Activated naive CD4-positive, alpha-beta T cell treated with anti-CD3 and anti-CD28 coated beads for 36 hours (primary cell): ENCODE results near the gene PHKG1. TPM values are rescaled to one million over a fixed set of nuclear protein-coding genes. Genes with fewer than 3 reads are reported as not detected.
"Not testable (repeated sequence)": the region's sequence is repeated elsewhere in the genome, so short reads cannot be mapped to it uniquely, and the experiment has no call there.

Source experiments
- CTCF ChIA-PET: fragments of 350-600 bp; sonication (Branson Sonifier 250); formaldehyde crosslinking; loops from one replicate; lab custom pipeline; 2021; ENCODE audit warnings: antibody characterized with exemption; lab: Charles Lee
- DNase-seq: peaks from one replicate; pipeline ENCODE4 v3.0.0-alpha.2; 2020
- H3K27ac Mint-ChIP-seq: one replicate; pipeline ENCODE4 v1.8.0; 2021; ENCODE audit warnings: mild to moderate bottlenecking, mixed read lengths
- H3K27me3 Mint-ChIP-seq: one replicate; pipeline ENCODE4 v1.8.0; 2021; ENCODE audit warnings: low read depth, mixed read lengths
- H3K36me3 Mint-ChIP-seq: one replicate; pipeline ENCODE4 v1.8.0; 2021; ENCODE audit warnings: low read depth, mixed read lengths
- H3K4me1 Mint-ChIP-seq: one replicate; pipeline ENCODE4 v1.8.0; 2021; ENCODE audit warnings: low read depth, mixed read lengths
- H3K4me3 Mint-ChIP-seq: one replicate; pipeline ENCODE4 v1.8.0; 2021; ENCODE audit warnings: mild to moderate bottlenecking, moderate library complexity, mixed read lengths
- H3K9me3 Mint-ChIP-seq: one replicate; pipeline ENCODE4 v1.8.0; 2021; ENCODE audit warnings: mixed read lengths
- intact Hi-C: fragments of 100-400 bp; cut with micrococcal nuclease; formaldehyde crosslinking; loops from one replicate; pipeline ENCODE4 v1.15.1; 2023
- total RNA-seq, 2 experiments: library from RNA; stranded (reverse); gene quantifications; one replicate each; pipeline ENCODE4 v1.2.3, GENCODE V29; 2021

Gene PHKG1
- total RNA-seq, 2 experiments from 2014 or later: 3.6 to 3.8 TPM

DNA sequence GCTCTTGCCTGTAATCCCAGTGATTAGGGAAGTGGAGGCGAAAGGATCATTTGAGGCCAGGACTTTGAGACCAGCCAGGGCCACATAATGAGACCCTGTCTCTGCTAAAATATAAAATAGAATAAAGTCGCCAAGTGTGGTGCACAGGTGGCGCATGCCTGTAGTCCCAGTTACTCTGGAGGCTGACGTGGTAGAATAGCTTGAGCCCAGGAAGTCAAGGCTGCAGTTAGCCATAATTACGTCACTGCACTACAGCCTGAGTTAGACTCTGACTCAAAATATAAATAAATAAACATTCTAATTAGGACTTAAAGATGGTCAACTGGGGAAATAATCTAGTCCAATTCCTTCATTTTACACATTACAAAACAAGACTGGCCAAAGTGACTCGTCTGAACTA lies 12.8 kb upstream of the PHKG1 start:
- intact Hi-C loops: loop anchor here (10.0 kb wide), 1 partner anchor 461 kb away; no protein-coding TSS in a partner anchor
- Mint-ChIP-seq H3K9me3 (no peaks in the 10 kb centered on the region), H3K27me3 (no peaks in the 10 kb centered on the region), H3K4me3 (peak overlapping the region; percentile 90), H3K27ac (peak overlapping the region; percentile 98), H3K36me3 (peaks cover 46% of the 10 kb centered on the region), H3K4me1 (peaks cover 33% of the 10 kb centered on the region)
- CTCF ChIA-PET: interaction anchor here (0.5 to 1.4 kb wide), 2 partner anchors 31 to 219 kb away, joined by 3 to 6 read pairs; no protein-coding TSS in a partner anchor
- DNase-seq: peak; percentile 34

DNA sequence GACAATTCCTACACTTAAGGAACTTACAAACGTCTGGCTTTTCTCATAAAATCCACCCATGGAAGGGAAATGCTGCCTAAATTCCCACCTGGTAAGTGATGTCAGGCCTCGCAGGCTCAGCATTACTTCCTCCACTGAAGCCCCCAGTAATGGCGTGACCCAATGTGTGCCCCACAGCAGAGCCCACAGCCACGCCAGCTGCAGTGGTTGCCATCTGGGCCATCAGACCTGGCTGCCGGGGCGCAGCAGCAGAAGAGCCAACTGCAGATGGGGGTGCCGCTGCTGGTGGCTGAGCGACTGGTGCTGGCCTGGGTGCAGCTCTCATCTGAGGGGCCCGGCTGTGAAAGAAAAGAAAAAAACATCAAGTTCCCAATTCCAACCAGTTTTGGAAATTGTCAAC lies 11.4 kb upstream of the PHKG1 start:
- H3K27ac Mint-ChIP-seq, H3K27me3 Mint-ChIP-seq, CTCF ChIA-PET, H3K9me3 Mint-ChIP-seq, H3K4me3 Mint-ChIP-seq, DNase-seq: not testable (repeated sequence)
- Mint-ChIP-seq H3K4me1 (peaks cover 31% of the 10 kb centered on the region), H3K36me3 (peaks cover 53% of the 10 kb centered on the region)
- intact Hi-C loops: loop anchor here (10.0 kb wide), 1 partner anchor 459 kb away; no protein-coding TSS in a partner anchor

- no peak overlapping the region for H3K4me3 Mint-ChIP-seq
- no peaks in the 10 kb centered on the region for H3K27me3 Mint-ChIP-seq
- peaks cover 10% of the 10 kb centered on the region for H3K4me1 Mint-ChIP-seq
- H3K36me3 Mint-ChIP-seq: peaks cover 39% of the 10 kb centered on the region
- H3K27ac Mint-ChIP-seq: no peak overlapping the region
- H3K9me3 Mint-ChIP-seq: no peaks in the 10 kb centered on the region
- CTCF ChIA-PET: no interaction called here
- DNase-seq: no peak
- intact Hi-C loops: loop anchor here (10.0 kb wide), 1 partner anchor 455 kb away; no protein-coding TSS in a partner anchor
Measured at GRCh38 chr7:56099653-56100052, 6.9 kb upstream of the PHKG1 start.

- DNase-seq, H3K4me3 Mint-ChIP-seq, H3K4me1 Mint-ChIP-seq, H3K27me3 Mint-ChIP-seq, intact Hi-C loops, H3K9me3 Mint-ChIP-seq: not testable (repeated sequence)
- Mint-ChIP-seq H3K36me3 (peaks cover 32% of the 10 kb centered on the region), H3K27ac (peak overlapping the region; percentile 18)
- CTCF ChIA-PET: interaction anchor here (0.6 to 1.3 kb wide), 3 partner anchors 12 to 504 kb away, joined by 3 to 4 read pairs (median 4); no protein-coding TSS in a partner anchor
Measured at GRCh38 chr7:56098187-56099008, 5.6 kb upstream of the PHKG1 start.

GRCh38 chr7:56097700-56098099 lies 4.9 kb upstream of the PHKG1 start:
- H3K27me3 Mint-ChIP-seq: no peaks in the 10 kb centered on the region
- H3K4me1 Mint-ChIP-seq: peaks cover 3% of the 10 kb centered on the region
- peaks cover 29% of the 10 kb centered on the region for H3K36me3 Mint-ChIP-seq
- CTCF ChIA-PET: no interaction called here
- intact Hi-C loops: no loop called here
- no peaks in the 10 kb centered on the region for H3K9me3 Mint-ChIP-seq
- H3K27ac Mint-ChIP-seq: no peak overlapping the region
- no peak overlapping the region for H3K4me3 Mint-ChIP-seq
- DNase-seq: no peak

- intact Hi-C loops, H3K4me3 Mint-ChIP-seq, CTCF ChIA-PET, DNase-seq, H3K36me3 Mint-ChIP-seq, H3K9me3 Mint-ChIP-seq, H3K27ac Mint-ChIP-seq, H3K27me3 Mint-ChIP-seq, H3K4me1 Mint-ChIP-seq: not testable (repeated sequence)
Measured at GRCh38 chr7:56092388-56092787, 364 bp downstream of the PHKG1 start.

- Mint-ChIP-seq H3K4me1 (no peaks in the 10 kb centered on the region), H3K4me3 (no peak overlapping the region), H3K27me3 (no peaks in the 10 kb centered on the region), H3K9me3 (no peaks in the 10 kb centered on the region), H3K36me3 (peaks cover 3% of the 10 kb centered on the region), H3K27ac (no peak overlapping the region)
- no peak for DNase-seq
- CTCF ChIA-PET: no interaction called here
- intact Hi-C loops: no loop called here
Measured at GRCh38 chr7:56091591-56091990, 1.2 kb downstream of the PHKG1 start.

- no peaks in the 10 kb centered on the region for H3K9me3 Mint-ChIP-seq
- no peak for DNase-seq
- intact Hi-C loops: no loop called here
- CTCF ChIA-PET: no interaction called here
- H3K27me3 Mint-ChIP-seq: no peaks in the 10 kb centered on the region
- H3K27ac Mint-ChIP-seq: no peak overlapping the region
- no peaks in the 10 kb centered on the region for H3K4me1 Mint-ChIP-seq
- no peak overlapping the region for H3K4me3 Mint-ChIP-seq
- peaks cover 9% of the 10 kb centered on the region for H3K36me3 Mint-ChIP-seq
Measured at GRCh38 chr7:56087445-56087844, 5.3 kb downstream of the PHKG1 start.

DNA sequence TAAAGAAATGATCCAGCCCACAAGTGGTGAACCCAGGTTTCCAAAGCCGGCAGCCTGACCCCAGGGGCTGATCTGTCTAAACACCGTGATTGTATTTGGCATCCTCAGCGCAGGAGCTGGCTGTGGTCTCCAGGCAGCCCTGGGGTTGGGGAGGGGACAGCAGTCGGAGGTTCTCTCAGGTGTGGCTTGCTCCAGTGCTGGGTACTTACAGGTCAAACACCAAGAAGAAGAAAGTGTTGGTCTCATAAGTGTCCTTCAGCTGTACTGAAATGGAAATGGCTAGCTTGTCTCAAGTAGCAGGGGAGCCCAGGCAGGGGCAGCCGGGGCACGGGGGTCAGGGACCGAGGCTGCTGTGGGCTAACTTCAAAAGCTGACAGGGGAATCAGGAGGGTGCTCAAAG lies 6.0 kb downstream of the PHKG1 start:
- Mint-ChIP-seq H3K36me3 (peaks cover 11% of the 10 kb centered on the region), H3K9me3 (no peaks in the 10 kb centered on the region), H3K4me1 (no peaks in the 10 kb centered on the region), H3K27ac (no peak overlapping the region), H3K27me3 (no peaks in the 10 kb centered on the region), H3K4me3 (no peak overlapping the region)
- CTCF ChIA-PET: interaction anchor here (1.0 kb wide), 1 partner anchor 12 kb away, joined by 4 read pairs; no protein-coding TSS in a partner anchor
- intact Hi-C loops: no loop called here
- no peak for DNase-seq

GRCh38 chr7:56083150-56083785 lies 9.5 kb downstream of the PHKG1 start:
- no peaks in the 10 kb centered on the region for H3K9me3 Mint-ChIP-seq
- H3K4me3 Mint-ChIP-seq: no peak overlapping the region
- no peak overlapping the region for H3K27ac Mint-ChIP-seq
- peaks cover 23% of the 10 kb centered on the region for H3K36me3 Mint-ChIP-seq
- CTCF ChIA-PET: interaction anchor here (0.7 to 1.0 kb wide), 3 partner anchors 9 to 27 kb away, joined by 3 to 4 read pairs (median 3); no protein-coding TSS in a partner anchor
- DNase-seq: no peak
- no peaks in the 10 kb centered on the region for H3K4me1 Mint-ChIP-seq
- intact Hi-C loops: no loop called here
- no peaks in the 10 kb centered on the region for H3K27me3 Mint-ChIP-seq

DNA sequence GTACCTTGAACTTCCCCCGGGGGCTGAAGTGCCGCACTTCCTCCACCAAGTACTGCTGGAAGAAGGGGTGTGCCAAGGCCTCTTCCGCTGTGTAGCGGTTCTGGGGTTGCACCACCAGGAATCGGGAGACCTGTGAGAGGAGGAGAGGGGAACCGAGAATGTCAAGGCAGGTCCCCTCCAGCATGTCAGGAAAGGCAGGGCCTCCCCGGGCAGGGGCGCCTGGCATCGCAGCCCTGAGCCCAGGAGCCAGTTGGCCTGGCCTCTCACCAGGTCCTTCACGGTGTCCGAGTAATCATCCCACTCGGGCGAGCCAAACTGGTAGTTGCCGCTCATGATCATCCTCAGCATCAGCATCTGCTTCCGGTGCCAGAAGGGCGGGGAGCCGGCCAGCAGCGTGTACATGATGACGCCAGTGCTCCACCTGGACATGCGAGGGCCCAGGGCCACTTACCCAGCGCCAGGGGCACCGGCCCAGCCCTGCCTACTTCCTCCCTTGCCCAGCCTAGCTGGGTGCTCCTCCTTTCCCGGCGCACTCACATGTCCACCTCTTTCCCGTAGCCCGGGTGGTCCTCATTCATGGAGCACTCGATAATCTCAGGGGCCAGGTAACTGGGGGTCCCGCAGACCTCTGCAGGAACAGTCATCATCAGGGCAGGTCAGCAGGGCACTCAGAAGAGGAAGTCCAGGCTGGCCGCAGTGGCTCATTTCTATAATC lies 11.0 kb downstream of the PHKG1 start:
- Mint-ChIP-seq H3K27me3 (no peaks in the 10 kb centered on the region), H3K36me3 (peaks cover 25% of the 10 kb centered on the region), H3K9me3 (no peaks in the 10 kb centered on the region), H3K4me1 (no peaks in the 10 kb centered on the region), H3K4me3 (no peak overlapping the region), H3K27ac (no peak overlapping the region)
- CTCF ChIA-PET: no interaction called here
- intact Hi-C loops: no loop called here
- no peak for DNase-seq

- H3K27me3 Mint-ChIP-seq, H3K4me1 Mint-ChIP-seq, H3K9me3 Mint-ChIP-seq, DNase-seq, CTCF ChIA-PET, H3K4me3 Mint-ChIP-seq, H3K27ac Mint-ChIP-seq, intact Hi-C loops: not testable (repeated sequence)
- H3K36me3 Mint-ChIP-seq: peaks cover 23% of the 10 kb centered on the region
Measured at GRCh38 chr7:56080726-56081435, 11.9 kb downstream of the PHKG1 start.
